ENCODE results near the gene UBAP1. TPM values are rescaled to one million over a fixed set of nuclear protein-coding genes. Genes with fewer than 3 reads are reported as not detected.
"Not testable (repeated sequence)": the region's sequence is repeated elsewhere in the genome, so short reads cannot be mapped to it uniquely, and the experiment has no call there.

The UBAP1 gene
- total and polyA plus RNA-seq, 9 of the 15 experiments (the other 6 are each of a cell fraction or from before 2014, with no cell fraction given), result 1.3 to 33.4 (median 16.5) TPM

GRCh38 chr9:34214354-34215000 lies 35.6 kb downstream of the UBAP1 start:
- H3K27me3 ChIP-seq (ENCODE audit: control insufficient read depth in 2 of 2, insufficient read depth in 2 of 2, low read length in 2 of 2); H3K9me3 ChIP-seq (replicated peaks; ENCODE audit: control insufficient read depth, insufficient read depth, low read depth, low read length); H3K36me3 ChIP-seq (ENCODE audit: control insufficient read depth, insufficient read depth, low read length); BruUV-seq (replicated peaks); H3K9me1 ChIP-seq (ENCODE audit: control insufficient read depth, insufficient read depth, low read length); H3K4me2 ChIP-seq (ENCODE audit: insufficient read depth, low read length); H3K9ac ChIP-seq (ENCODE audit: insufficient read depth in 1 of 2, low read depth in 2 of 2, low read length in 2 of 2); H4K20me1 ChIP-seq (replicated peaks; ENCODE audit: control insufficient read depth, insufficient read depth, low read length); DNase-seq (ENCODE audit: extremely low read depth in 1 of 4, low spot score in 3 of 4); H3K27ac ChIP-seq (ENCODE audit: extremely low read depth, low read depth, low read length); CTCF ChIA-PET (ENCODE audit: low intra/inter-chr PET ratio); intact Hi-C loops (cut with micrococcal nuclease); H3K4me1 ChIP-seq (replicated peaks in 1 of 2; ENCODE audit: control insufficient read depth in 2 of 2, insufficient read depth in 2 of 2, low read length in 2 of 2); H2AFZ ChIP-seq (ENCODE audit: low read depth, low read length); FAIRE-seq; H3K4me3 ChIP-seq; ATAC-seq; in situ Hi-C loops (cut with MboI): not testable (repeated sequence)
- H3K79me2 ChIP-seq (ENCODE audit: control insufficient read depth, insufficient read depth, low read length), result peaks cover 18% of the 10 kb centered on the region
- WGBS (ENCODE audit: insufficient coverage, low coverage, missing lambda C conversion rate), result 64% methylated on average over 4 of the region's 4 CpGs
- POLR2A ChIA-PET, result interaction anchor here (0.7 kb wide), 1 partner anchor 116 kb away, joined by 4 read pairs; no protein-coding TSS in a partner anchor

GRCh38 chr9:34216325-34216724 lies 37.5 kb downstream of the UBAP1 start:
- 92% methylated on average over 1 of the region's 3 CpGs for WGBS (ENCODE audit: insufficient coverage, low coverage, missing lambda C conversion rate)
- TF ChIP-seq, protein P1, sequence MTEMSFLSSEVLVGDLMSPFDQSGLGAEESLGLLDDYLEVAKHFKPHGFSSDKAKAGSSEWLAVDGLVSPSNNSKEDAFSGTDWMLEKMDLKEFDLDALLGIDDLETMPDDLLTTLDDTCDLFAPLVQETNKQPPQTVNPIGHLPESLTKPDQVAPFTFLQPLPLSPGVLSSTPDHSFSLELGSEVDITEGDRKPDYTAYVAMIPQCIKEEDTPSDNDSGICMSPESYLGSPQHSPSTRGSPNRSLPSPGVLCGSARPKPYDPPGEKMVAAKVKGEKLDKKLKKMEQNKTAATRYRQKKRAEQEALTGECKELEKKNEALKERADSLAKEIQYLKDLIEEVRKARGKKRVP (CRISPR knock-in tag; IDR thresholded peaks at IDR 0.05), result no peak
- TF ChIP-seq CREB1 (IDR thresholded peaks at IDR 0.05), result no peak
- TF ChIP-seq CREB1 (CRISPR knock-in tag; IDR thresholded peaks at IDR 0.05), result no peak
- Histone ChIP-seq H3K27ac (ENCODE audit: extremely low read depth, low read depth, low read length) (no peak overlapping the region), H3K9me1 (ENCODE audit: control insufficient read depth, insufficient read depth, low read length) (no peaks in the 10 kb centered on the region), H3K4me3 (no peak overlapping the region), H3K36me3 (ENCODE audit: control insufficient read depth, insufficient read depth, low read length) (no peaks in the 10 kb centered on the region), H3K27me3 (ENCODE audit: control insufficient read depth in 2 of 2, insufficient read depth in 2 of 2, low read length in 2 of 2) (no peaks in the 10 kb centered on the region), H3K9me3 (replicated peaks; ENCODE audit: control insufficient read depth, insufficient read depth, low read depth, low read length) (no peaks in the 10 kb centered on the region), H3K4me1 (replicated peaks in 1 of 2; ENCODE audit: control insufficient read depth in 2 of 2, insufficient read depth in 2 of 2, low read length in 2 of 2) (no peaks in the 10 kb centered on the region; a peak in 1 of 5 replicates), H2AFZ (ENCODE audit: low read depth, low read length) (no peak overlapping the region), H3K4me2 (ENCODE audit: insufficient read depth, low read length) (no peak overlapping the region), H3K9ac (ENCODE audit: insufficient read depth in 1 of 2, low read depth in 2 of 2, low read length in 2 of 2) (no peak overlapping the region), H4K20me1 (replicated peaks; ENCODE audit: control insufficient read depth, insufficient read depth, low read length) (no peaks in the 10 kb centered on the region), H3K79me2 (ENCODE audit: control insufficient read depth, insufficient read depth, low read length) (peaks cover 5% of the 10 kb centered on the region; the same call in 1 of the 3 replicates)
- no TSS peak for BruUV-seq (replicated peaks)
- no peak for ATAC-seq
- FAIRE-seq, result no peak
- DNase-seq (ENCODE audit: extremely low read depth in 1 of 4, low spot score in 3 of 4), result no peak
- ChIA-PET POLR2A (no interaction called here), CTCF (ENCODE audit: low intra/inter-chr PET ratio) (no interaction called here)
- intact Hi-C loops (cut with micrococcal nuclease), result no loop called here
- in situ Hi-C loops (cut with MboI), result no loop called here

DNA sequence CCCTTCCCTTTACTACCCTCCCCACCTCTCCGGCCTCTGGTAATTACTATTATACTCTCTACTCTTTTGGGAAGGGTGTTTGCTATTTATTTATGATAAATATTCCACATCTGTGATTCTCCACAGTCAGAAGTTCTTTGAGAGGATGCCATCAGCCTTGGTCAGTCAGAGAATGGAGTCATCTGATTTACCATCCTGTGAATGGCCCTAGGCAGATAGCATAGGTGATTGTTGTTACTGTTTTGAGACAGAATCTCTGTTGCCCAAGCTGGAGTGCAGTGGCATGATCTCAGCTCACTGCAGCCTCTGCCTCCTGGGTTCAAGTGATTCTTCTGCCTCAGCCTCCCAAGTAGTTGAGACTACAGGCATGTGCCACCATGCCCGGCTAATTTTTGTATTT lies 38.2 kb downstream of the UBAP1 start:
- CTCF ChIA-PET (ENCODE audit: low intra/inter-chr PET ratio); H3K79me2 ChIP-seq (ENCODE audit: control insufficient read depth, insufficient read depth, low read length); POLR2A ChIA-PET: not testable (repeated sequence)

More for the DNA sequence above, 38.2 kb downstream of the UBAP1 start:
- H2AFZ ChIP-seq (ENCODE audit: low read depth, low read length); H3K9ac ChIP-seq (ENCODE audit: insufficient read depth in 1 of 2, low read depth in 2 of 2, low read length in 2 of 2); ATAC-seq; intact Hi-C loops (cut with micrococcal nuclease); in situ Hi-C loops (cut with MboI); H3K4me3 ChIP-seq; BruUV-seq (replicated peaks); H3K36me3 ChIP-seq (ENCODE audit: control insufficient read depth, insufficient read depth, low read length); H3K4me1 ChIP-seq (replicated peaks in 1 of 2; ENCODE audit: control insufficient read depth in 2 of 2, insufficient read depth in 2 of 2, low read length in 2 of 2); H3K27ac ChIP-seq (ENCODE audit: extremely low read depth, low read depth, low read length); H3K27me3 ChIP-seq (ENCODE audit: control insufficient read depth in 2 of 2, insufficient read depth in 2 of 2, low read length in 2 of 2); FAIRE-seq; DNase-seq (ENCODE audit: extremely low read depth in 1 of 4, low spot score in 3 of 4); H3K9me1 ChIP-seq (ENCODE audit: control insufficient read depth, insufficient read depth, low read length); H4K20me1 ChIP-seq (replicated peaks; ENCODE audit: control insufficient read depth, insufficient read depth, low read length); H3K9me3 ChIP-seq (replicated peaks; ENCODE audit: control insufficient read depth, insufficient read depth, low read depth, low read length); H3K4me2 ChIP-seq (ENCODE audit: insufficient read depth, low read length): not testable (repeated sequence)
- WGBS (ENCODE audit: insufficient coverage, low coverage, missing lambda C conversion rate), result 92% methylated on average over 2 of the region's 2 CpGs
